SK-MEL-5 (cell line): ENCODE results near the gene NEIL1. TPM values are rescaled to one million over a fixed set of nuclear protein-coding genes. Genes with fewer than 3 reads are reported as not detected.
"Not testable (repeated sequence)": the region's sequence is repeated elsewhere in the genome, so short reads cannot be mapped to it uniquely, and the experiment has no call there.

Experiments used
- DNase-seq: peaks from one replicate; pipeline ENCODE4 v3.0.0-alpha.2; 2016; ENCODE audit warnings: low read depth, low spot score
- in situ Hi-C: cut with HindIII; loops from 2 replicates; pipeline ENCODE4 v1.10.0; 2016; ENCODE audit warnings: low sequenced_read_pairs, high pct_unique_total_duplicates, low pct_unique_long_range_greater_than_20kb
- polyA plus RNA-seq, 2 experiments: library from polyadenylated mRNA; depleted of rRNA; stranded (reverse); fragments of >200 nt; gene quantifications; 2 replicates each; pipeline ENCODE4 v1.2.3, GENCODE V29; 2015
- total RNA-seq: library from RNA; depleted of rRNA; stranded (reverse); fragments of >200 nt; shearing (Covaris generic); gene quantifications from 2 replicates; pipeline ENCODE4 v1.2.3, GENCODE V29; 2014; rRNA removed

Gene NEIL1, protein sequence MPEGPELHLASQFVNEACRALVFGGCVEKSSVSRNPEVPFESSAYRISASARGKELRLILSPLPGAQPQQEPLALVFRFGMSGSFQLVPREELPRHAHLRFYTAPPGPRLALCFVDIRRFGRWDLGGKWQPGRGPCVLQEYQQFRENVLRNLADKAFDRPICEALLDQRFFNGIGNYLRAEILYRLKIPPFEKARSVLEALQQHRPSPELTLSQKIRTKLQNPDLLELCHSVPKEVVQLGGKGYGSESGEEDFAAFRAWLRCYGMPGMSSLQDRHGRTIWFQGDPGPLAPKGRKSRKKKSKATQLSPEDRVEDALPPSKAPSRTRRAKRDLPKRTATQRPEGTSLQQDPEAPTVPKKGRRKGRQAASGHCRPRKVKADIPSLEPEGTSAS
- 0.29 and 0.40 TPM in 2 replicates for total RNA-seq
- polyA plus RNA-seq (2015; cell fraction: cytosol; rRNA removed): 0.10 TPM in 1 of 2 replicates, not detected in the other
- polyA plus RNA-seq (2015; cell fraction: nucleus; rRNA removed): 5.5 and 6.3 TPM in 2 replicates

DNA sequence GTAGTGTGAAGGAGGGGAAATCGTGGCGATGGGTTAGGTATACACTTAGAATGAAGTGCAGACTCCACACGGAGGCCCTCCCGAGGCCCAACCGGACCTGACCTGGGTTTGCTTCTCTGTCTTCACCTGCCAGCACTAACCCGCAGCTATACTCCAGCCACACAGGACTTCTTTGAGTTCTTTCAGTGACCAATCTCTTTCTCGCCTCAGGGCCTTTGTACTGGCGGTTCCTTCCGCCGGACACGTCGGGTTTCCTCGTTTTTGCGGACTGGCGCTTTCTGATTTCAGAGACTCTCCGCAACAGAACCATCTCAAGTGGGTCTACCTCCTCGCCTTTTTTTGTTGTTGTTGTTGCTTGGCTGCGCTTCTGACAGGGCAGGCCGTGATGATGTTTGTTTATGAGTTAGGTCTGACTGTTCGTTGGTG lies at the start of gene NEIL1:
Gene NEIL1, plus strand, starts transcription at position 244 of the 426 bp plus-strand sequence. CDS start 1,867 bp downstream, outside the sequence.
- in situ Hi-C loops: no loop called here
- DNase-seq: no peak

DNA sequence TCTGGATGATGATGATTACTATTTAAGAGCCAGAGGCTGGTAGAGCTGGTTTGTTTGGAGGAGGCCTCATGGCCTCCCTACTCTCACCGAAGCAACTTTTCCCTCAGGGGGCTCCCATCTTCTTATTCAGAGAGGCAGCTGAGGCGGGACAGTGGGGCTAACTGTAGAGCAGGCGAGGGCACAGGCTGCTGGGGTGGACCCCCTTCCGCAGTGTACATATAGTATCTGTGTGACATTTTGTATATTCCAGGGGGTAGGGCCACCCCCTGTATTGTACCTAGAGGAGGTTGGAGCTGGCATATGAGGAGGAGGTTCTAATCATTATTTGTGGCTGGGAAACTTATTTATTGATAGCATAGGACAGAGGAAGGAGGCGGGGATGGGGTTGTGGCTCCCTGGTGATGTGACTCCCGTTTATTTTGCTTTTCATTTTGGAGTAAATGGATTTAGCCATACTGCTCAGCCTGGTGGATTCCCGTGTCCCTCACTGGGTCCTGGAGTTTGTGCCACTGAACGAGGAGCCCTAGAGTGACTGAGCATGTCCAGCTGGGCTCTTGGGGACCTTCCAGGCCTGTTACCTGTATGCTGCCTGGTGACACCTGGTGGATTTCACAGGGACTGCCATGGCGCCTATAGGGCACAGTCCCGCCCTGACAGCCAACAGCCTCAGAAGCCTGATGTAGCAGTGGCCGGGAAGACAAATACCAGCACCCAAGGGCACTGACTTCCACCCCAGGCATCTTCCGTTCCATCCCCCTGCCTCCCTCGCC lies 48.1 kb upstream of the NEIL1 start:
- in situ Hi-C loops, DNase-seq: not testable (repeated sequence)

DNA sequence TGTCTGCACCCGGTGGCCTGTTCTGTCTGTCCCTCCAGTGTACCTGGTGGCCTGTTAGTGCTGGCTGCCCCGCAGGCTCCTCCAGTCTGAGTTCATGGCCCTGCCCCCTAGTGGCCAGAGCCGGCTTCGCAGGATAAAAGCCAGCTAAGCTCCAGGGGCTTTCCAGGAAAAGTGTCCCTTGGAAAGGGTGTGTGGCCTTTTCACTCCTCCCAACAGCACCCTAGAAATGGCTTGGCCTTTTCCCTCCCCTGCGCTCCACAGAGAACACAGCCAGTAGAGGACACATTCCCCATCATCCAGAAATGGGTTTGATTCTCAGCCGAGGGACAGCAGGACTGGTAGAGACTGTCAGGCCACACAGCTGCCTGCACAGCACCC lies 47.5 kb upstream of the NEIL1 start:
- DNase-seq, in situ Hi-C loops: not testable (repeated sequence)

DNA sequence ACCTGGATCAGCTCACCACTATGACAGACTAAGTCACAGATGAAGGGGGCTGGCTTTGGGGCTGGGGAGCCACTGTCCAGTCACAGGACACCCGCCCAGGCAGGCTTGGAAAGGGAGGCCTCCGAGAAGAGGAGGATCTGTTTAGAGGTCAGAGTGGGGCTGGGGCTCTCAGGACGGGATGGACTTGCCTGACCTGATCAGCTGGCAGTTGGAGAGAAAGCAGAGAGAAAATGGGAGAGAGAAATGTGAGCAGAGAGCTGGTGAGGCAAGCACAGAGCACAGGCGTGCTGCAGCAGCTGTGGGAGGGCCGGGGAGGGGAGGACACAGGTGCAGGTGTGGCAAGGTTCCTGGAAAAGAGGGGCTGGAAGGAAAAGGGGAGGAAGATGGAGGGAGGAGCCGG lies 46.8 kb upstream of the NEIL1 start:
- in situ Hi-C loops, DNase-seq: not testable (repeated sequence)

DNA sequence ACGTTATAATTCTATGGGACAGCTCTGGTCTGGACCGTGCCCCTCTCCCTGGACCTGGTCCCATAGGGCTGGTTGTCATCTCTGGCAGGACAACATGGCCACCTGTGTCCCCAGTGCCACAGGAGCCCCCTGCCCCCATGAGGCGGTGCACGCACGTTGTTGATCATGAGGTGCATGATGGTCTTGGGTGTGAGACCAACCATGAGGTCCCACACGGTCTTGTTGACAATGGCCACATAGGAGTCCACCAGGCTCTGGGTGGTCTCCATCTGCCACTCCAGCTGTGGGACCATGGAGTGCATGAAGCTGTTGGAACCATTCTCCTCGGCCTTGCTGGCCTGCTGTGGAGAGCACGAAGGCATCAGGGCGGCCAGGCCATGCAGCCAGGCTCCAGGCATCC lies 44.5 kb upstream of the NEIL1 start:
- DNase-seq: no peak
- in situ Hi-C loops: no loop called here

DNA sequence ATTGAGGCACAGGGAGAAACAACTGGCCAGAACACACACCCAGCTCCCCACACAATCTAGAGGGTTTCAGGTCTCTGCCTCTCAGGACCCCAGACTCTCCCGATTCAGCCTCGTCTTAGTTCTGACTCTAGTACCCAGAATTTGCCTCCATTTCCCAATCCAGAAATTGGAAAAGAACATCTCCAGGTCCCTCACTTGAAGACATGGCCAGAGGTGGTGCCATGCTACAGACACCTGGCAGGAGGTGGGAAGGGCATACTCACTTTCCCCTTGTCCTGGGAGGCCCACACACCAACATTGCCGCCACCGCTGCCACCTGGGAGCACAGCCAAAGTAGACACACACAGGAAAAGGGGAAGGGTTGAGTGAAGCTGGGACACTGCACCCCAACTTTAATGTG lies 44.1 kb upstream of the NEIL1 start:
- DNase-seq, in situ Hi-C loops: not testable (repeated sequence)

DNA sequence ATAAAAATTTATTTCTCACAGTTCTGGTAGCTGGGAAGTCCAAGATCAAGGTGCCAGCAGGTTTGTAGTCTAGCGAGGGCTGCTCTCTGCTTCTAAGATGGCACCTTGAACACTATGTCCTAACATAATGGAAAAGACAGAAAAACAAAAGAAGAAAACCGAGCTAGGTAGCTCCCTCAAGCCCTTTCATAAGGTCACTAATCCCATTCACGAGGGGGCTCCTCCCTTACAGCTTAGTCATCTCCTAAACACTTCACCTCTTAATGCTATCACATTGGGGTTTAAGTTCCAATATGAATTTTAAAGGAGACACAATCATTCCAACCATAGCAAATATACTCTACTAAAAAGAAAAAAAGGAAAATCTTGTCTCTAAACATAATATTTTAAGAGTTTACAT lies 40.7 kb upstream of the NEIL1 start:
- no peak for DNase-seq
- in situ Hi-C loops: no loop called here

DNA sequence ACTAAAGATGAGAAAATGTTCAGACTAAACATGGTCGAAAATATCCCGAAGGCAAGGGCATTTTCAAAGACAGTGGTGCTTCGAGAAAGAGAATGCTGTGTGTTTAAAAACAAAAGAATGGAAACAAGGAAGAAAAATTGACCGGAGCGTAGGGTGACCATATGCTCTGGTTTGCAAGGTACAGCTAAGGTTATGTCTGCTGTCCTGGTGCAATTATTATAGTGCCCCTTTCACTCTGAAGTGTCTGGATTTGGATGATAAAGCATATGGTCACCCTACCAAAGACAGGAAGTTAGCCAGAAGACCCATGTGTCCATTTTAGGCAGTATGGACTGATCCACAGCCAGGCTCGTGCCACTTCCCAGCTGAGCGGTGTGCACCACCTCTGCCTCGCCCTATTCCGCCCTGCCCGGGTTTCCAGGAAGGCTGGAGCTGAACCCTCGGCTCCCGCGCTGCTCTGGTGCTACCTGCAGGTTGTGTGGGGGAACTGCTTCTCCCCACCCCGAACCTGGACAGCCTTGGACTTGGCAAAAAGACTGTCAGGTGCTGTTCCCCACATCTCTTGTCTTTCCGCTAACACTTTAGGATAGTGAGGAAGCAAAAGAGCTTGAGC lies 39.0 kb upstream of the NEIL1 start:
- DNase-seq: peak; percentile 67
- in situ Hi-C loops: no loop called here

DNA sequence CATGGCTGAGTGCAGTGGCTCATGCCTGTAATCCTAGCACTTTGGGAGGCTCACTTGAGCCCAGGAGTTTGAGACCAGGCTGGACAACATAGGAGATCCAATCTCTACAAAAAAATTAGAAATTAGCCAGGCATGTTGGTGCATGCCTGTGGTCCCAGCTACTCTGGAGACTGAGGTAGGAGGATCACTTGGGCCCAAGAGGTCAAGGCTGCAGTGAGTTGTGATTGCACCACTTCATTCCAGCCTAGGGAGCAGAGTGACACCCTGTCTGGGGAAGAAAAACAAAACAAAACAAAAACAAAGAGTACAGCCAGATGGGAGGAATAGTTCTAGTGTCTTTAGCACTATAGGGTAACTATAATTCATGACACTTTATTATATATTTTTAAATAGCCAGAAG lies 37.1 kb upstream of the NEIL1 start:
- no peak for DNase-seq
- in situ Hi-C loops: no loop called here

DNA sequence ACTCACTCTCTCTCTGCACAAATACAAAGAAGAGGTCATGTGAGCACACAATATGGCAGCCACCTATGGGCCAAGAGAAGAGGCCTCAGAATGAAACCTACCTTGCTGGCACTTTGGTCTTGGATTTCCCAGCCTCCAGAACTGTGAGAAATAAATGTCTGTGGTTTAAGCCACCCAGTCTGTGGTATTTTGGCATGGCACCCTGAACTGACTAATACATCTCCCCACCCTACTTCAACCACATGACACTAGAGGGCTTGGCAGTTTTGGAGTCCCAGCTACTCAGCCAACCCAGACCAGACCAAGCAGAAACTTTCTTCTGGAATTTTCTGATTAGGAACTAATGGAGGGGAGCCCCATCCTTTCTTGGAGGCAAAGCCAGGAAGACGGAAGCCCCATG lies 34.3 kb upstream of the NEIL1 start:
- in situ Hi-C loops, DNase-seq: not testable (repeated sequence)

DNA sequence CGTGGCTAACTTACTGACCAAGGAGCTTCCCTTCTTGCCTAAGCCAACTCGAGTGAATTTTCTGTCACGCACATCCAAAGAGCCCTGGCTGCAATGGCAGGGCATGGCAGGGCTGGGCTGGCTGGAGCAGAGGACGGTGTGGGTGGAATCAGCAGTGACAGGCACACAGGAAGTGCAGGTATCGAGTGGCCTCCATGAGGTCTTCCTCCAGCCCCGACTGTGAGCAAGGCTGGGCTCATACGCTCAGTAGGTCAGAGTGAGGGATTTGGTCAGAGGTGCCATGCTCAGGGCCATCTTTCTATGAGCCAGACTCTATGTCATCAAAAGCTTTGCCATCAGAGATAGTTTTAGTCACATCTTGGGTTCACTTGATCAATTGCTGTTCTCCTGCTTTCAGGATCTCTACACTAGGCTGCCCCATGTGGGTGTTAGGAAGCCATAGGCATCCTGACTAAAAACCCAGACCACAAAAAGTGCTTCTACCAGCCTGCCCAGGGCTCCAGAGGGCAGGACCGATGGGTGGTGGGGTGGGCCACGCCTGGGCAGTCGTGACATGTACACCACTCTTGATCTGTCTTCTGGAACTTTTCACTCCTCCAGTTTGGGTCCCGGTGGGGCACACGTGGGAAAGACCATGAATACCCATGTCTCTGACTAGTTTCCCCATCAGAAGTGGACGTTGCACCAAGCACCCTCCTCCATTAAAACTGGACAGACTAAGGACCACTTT lies 33.6 kb upstream of the NEIL1 start:
- in situ Hi-C loops: no loop called here
- no peak for DNase-seq

DNA sequence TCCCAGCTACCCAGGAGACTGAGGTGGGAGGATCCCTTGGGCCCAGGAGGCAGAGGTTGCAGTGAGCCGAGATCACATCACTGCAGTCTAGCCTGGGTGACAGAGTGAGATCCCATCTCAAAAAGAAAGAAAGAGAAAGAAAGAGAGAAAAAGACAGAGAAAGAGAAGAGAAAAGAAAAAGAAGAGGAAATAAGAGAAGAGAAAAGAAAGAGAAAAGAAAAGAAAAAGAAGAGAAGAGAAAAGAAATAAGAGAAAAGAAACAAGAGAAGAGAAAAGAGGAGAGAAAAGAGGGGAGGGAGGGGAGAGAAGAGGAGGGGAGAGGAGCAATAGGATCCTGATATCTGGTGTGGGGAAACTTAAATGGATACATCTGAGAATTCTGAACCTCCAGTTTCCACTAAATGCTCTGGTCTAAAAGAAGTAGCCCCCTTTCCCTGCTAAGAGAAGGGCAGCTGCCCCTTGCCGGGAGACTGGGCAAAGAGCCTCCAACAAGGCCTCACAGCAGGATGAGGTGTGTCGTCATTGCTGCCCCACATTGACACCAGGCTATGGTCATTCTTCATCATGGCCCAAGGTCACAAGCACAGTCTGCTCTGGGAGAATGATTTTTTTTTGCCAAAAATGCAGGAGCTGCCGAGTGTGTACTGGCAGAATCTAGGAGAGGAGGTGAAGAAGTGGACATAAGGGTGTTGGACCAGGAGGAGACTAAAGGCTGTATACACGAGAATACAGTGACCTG lies 32.1 kb upstream of the NEIL1 start:
- in situ Hi-C loops: no loop called here
- no peak for DNase-seq

DNA sequence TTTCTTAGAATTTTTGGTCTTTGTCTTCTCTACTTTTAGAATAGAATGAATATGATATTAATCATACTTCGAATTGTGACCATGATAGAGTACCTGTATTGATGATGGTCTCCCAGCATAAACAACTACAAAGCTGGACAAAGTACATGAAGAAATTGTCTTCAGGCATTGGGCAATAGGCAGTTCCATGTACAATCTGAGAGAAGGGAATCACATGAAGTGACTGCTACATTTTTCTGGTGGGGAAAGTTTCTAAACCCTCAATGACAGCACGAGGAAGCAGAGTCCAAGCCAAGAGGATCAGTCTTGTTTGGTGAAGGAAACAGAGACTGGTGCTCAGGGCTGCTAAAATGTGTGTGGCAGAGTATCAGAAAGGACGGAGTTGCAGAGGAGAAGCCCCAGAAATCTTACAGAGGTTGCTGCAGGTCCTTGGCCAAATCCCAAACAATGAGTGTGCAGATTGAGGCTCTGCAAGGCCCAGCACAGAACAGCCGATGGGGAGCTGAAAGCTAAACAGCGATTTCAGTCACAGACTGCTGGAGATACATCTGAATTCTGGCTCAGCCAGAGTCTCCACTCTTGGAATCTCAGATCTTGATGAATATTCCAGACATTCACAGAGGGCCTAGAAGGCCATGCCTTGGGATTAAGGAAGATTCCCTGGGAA lies 27.5 kb upstream of the NEIL1 start:
- in situ Hi-C loops, DNase-seq: not testable (repeated sequence)

DNA sequence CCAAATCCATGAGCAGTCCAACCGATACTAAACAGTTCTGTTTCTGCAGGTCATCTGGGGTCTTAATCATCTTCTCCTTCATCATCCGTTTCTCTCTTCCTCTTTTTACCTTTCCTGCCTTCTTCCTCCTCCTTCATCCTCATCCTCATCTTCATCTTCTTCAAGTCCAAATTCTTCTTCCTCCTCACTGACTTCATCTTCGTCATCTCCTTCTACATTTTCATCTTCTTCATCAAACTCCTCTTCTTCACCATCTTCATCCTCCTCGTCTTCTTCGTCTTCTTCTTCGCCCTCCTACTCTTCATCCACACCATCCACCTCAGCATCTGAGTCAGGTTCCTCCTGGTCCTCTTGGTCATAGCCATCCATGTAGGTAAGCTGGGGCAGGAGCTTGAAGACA lies 25.1 kb upstream of the NEIL1 start:
- in situ Hi-C loops: no loop called here
- DNase-seq: no peak

DNA sequence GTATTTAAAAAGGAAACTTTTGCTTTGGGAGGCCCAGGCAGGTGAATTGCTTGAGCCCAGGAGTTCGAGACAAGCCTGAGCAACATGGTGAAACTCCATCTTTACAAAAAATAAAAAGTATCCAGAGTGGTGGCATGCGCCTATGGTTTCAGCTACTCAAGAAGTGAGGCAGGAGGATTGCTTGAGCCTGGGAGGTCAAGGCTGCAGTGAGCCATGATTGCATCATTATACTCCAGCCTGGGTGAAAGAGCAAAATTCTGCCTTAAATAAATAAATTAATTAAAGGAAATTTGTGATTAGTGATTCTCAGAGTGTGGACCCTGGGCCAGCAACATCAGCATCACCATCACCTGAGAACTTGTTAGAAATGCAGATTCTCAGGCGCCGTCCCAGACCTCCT lies 20.9 kb upstream of the NEIL1 start:
- DNase-seq: no peak
- in situ Hi-C loops: no loop called here

DNA sequence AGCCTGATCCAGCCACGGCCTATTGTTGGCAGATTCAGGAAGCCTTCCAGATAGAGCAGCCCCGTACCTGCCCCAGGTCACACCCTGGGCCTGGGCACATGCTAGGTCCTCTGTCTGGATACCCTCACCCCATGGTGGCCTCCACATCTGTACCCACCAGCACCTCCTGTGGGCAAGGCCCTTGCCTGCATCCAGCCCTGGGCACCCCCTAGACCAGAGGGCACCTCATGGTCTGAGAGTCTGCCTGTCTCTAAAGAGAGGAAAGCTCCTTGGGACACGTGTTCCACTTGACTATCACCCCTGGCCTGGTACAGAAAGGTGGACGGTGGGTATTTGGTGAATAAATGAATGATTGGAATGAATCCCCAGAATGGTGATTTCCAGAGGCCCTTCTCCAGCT lies 19.8 kb upstream of the NEIL1 start:
- DNase-seq: no peak
- in situ Hi-C loops: no loop called here

DNA sequence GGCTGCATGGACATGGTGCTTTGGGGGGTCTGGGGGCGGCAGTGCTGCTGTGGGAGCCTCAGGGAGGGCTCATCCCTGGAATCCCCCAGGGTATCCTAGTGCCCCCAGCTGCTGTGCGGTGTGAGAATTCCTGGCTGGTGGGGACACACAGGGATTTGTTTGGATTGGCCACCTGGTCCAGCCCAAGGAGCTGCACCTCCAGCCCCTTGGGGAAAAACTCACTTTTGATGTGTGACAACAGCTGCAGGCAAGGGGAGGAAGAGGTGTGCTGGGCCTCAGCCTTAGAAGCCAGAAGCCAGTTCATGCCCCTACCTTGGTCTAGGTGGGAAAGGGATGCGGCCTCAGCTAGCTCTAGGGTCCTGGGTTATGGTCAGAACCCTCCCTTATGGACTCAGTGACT lies 19.3 kb upstream of the NEIL1 start:
- in situ Hi-C loops: no loop called here
- no peak for DNase-seq
